ENCODE data around the gene HOXB9. TPM values are rescaled to one million over a fixed set of nuclear protein-coding genes. Genes with fewer than 3 reads are reported as not detected.

Gene HOXB9
- total and polyA plus RNA-seq, 9 of the 15 experiments (the other 6 are each of a cell fraction or from before 2014, with no cell fraction given): 3.1 to 196 (median 77.6) TPM

GRCh38 chr17:48647963-48648245 lies 21.7 kb upstream of the HOXB9 start (continued):
- TF ChIP-seq CEBPG (CRISPR knock-in tag; IDR thresholded peaks at IDR 0.05) (no peak), CEBPG (tag; conservative IDR thresholded peaks at IDR 0.05 in 1 of 2, IDR thresholded peaks at IDR 0.05 in 1 of 2) (no peak), ZNF395 (CRISPR knock-in tag; IDR thresholded peaks at IDR 0.05) (no peak), EP400 (IDR thresholded peaks at IDR 0.05) (no peak), PTBP1 (IDR thresholded peaks at IDR 0.05; ENCODE audit: low read depth, low read length) (0 out of 2 replicates have a peak, but pooled peaks have one; percentile 68), ID3 (CRISPR knock-in tag; IDR thresholded peaks at IDR 0.05) (no peak), ID3 (tag; IDR thresholded peaks at IDR 0.05) (0 out of 2 replicates have a peak, but pooled peaks have one; percentile 22), HDAC2 (IDR thresholded peaks at IDR 0.05) (peak; percentile 69; the same call in 1 of the 2 replicates), EWSR1 (IDR thresholded peaks at IDR 0.05; ENCODE audit: borderline replicate concordance, low read depth, partially characterized antibody) (no peak), RB1 (IDR thresholded peaks at IDR 0.05; ENCODE audit: low read depth) (no peak), TRIM24 (IDR thresholded peaks at IDR 0.05) (no peak), SRSF7 (optimal IDR thresholded peaks at IDR 0.05; ENCODE audit: low read depth, low read length) (no peak), ZNF780A (CRISPR knock-in tag; IDR thresholded peaks at IDR 0.05) (no peak), LCOR (CRISPR knock-in tag; IDR thresholded peaks at IDR 0.05) (0 out of 2 replicates have a peak, but pooled peaks have one; percentile 8), SFPQ (IDR thresholded peaks at IDR 0.05; ENCODE audit: low read depth, low read length) (no peak), SMAD4 (CRISPR knock-in tag; conservative IDR thresholded peaks at IDR 0.05) (no peak), CHD4 (IDR thresholded peaks at IDR 0.05; ENCODE audit: insufficient read depth, insufficient replicate concordance, low read depth, low read length, poor library complexity, severe bottlenecking) (peak; percentile 89), ZBTB2 (IDR thresholded peaks at IDR 0.05) (no peak), RBBP5 (IDR thresholded peaks at IDR 0.05; ENCODE audit: borderline replicate concordance, insufficient read depth, low read length, poor library complexity, severe bottlenecking) (no peak), RCOR1 (IDR thresholded peaks at IDR 0.05; ENCODE audit: borderline replicate concordance in 1 of 2, low read depth in 2 of 2, low read length in 2 of 2) (peak in 1 of 2 experiments; percentile 43; a peak in 1 of 4 replicates), PHF20 (IDR thresholded peaks at IDR 0.05; ENCODE audit: partially characterized antibody) (peak; percentile 26), KDM1A (IDR thresholded peaks at IDR 0.05) (peak; percentile 75 to 80), CBX1 (IDR thresholded peaks at IDR 0.05; ENCODE audit: low read depth) (peak; percentile 66; the same call in 1 of the 2 replicates), HNRNPLL (IDR thresholded peaks at IDR 0.05; ENCODE audit: low read depth, low read length, poor library complexity, severe bottlenecking) (peak; percentile 1)

Data from K562 (cell line).